ENCODE data around the gene DNM1L. TPM values are rescaled to one million over a fixed set of nuclear protein-coding genes. Genes with fewer than 3 reads are reported as not detected.

Gene DNM1L
- total and polyA plus RNA-seq, 10 of the 15 experiments (the other 5 are each of a cell fraction or from before 2014, with no cell fraction given) = 23.1 to 201 (median 63.9) TPM

GRCh38 chr12:32693036-32693435 lies 13.9 kb downstream of the DNM1L start:
- no TSS peak for BruUV-seq (replicated peaks)
- WGBS (ENCODE audit: insufficient coverage, insufficient replicate concordance, low lambda C conversion rate, missing lambda C conversion rate) = 53% methylated on average over 1 of the region's 1 CpG
- no peak overlapping the region for H3K4me2 ChIP-seq (ENCODE audit: control insufficient read depth, insufficient read depth)
- ATAC-seq = no peak
- no peaks in the 10 kb centered on the region for H3K27me3 ChIP-seq (replicated peaks in 1 of 2; ENCODE audit: control insufficient read depth in 2 of 2, insufficient read depth in 2 of 2, low read length in 1 of 2)
- SMC1A ChIA-PET (ENCODE audit: uncharacterized antibody, unreplicated experiment) = interaction anchor here (0.6 kb wide), 1 partner anchor 141 kb away, joined by 3 read pairs; no protein-coding TSS in a partner anchor
- no peak for DNase-seq (ENCODE audit: low read depth, low spot score)
- H2AFZ ChIP-seq (ENCODE audit: control insufficient read depth, low read depth, low read length) = no peak overlapping the region
- no peak overlapping the region for H3K9ac ChIP-seq (ENCODE audit: control insufficient read depth, insufficient read depth, low read length)
- peaks cover 3% of the 10 kb centered on the region; the same call in 1 of the 3 replicates for H3K9me3 ChIP-seq (replicated peaks; ENCODE audit: control insufficient read depth, insufficient read depth, low read length)
- peaks cover 0 to 1% of the 10 kb centered on the region in 2 experiments; a peak in 1 of 4 replicates for H3K36me3 ChIP-seq (ENCODE audit: control insufficient read depth in 2 of 2, insufficient read depth in 2 of 2, low read length in 1 of 2)
- in situ Hi-C loops (cut with MboI) (loop anchor here (5.0 kb wide), 1 partner anchor 49 kb away; no protein-coding TSS in a partner anchor), intact Hi-C loops (cut with micrococcal nuclease; ENCODE audit: unreplicated experiment) (no loop called here)
- POLR2A ChIA-PET = no interaction called here
- H4K20me1 ChIP-seq (ENCODE audit: control insufficient read depth, insufficient read depth) = no peaks in the 10 kb centered on the region
- H3K27ac ChIP-seq (ENCODE audit: control insufficient read depth, insufficient read depth) = no peak overlapping the region
- no peak for FAIRE-seq
- H3K4me3 ChIP-seq = no peak overlapping the region
- H3K4me1 ChIP-seq (ENCODE audit: control insufficient read depth, insufficient read depth, low read length) = no peaks in the 10 kb centered on the region
- H3K79me2 ChIP-seq (ENCODE audit: control insufficient read depth, insufficient read depth, low read length) = peaks cover 80% of the 10 kb centered on the region
- CTCF ChIA-PET = no interaction called here
- RAD21 ChIA-PET (ENCODE audit: unreplicated experiment) = no interaction called here
- TF ChIP-seq ZBTB33 (IDR thresholded peaks at IDR 0.05) (no peak), MLLT1 (IDR thresholded peaks at IDR 0.05) (no peak), NKRF (conservative IDR thresholded peaks at IDR 0.05) (no peak), USF1 (IDR thresholded peaks at IDR 0.05; ENCODE audit: borderline replicate concordance, extremely low read length, insufficient read depth, low read depth, low read length) (no peak), TAF1 (IDR thresholded peaks at IDR 0.05; ENCODE audit: borderline replicate concordance, low read depth, low read length) (no peak), SMAD5 (IDR thresholded peaks at IDR 0.05; ENCODE audit: low read depth) (no peak), RAD21 (IDR thresholded peaks at IDR 0.05; ENCODE audit: insufficient read depth, low read depth, low read length) (no peak), EED (IDR thresholded peaks at IDR 0.05; ENCODE audit: low read depth) (no peak), NFYA (IDR thresholded peaks at IDR 0.05; ENCODE audit: borderline replicate concordance, low read depth, low read length) (no peak), ZBTB11 (CRISPR knock-in tag; IDR thresholded peaks at IDR 0.05) (no peak), TCF12 (IDR thresholded peaks at IDR 0.05; ENCODE audit: low read depth, low read length) (no peak), IKZF1 (conservative IDR thresholded peaks at IDR 0.05) (no peak), SRF (IDR thresholded peaks at IDR 0.05; ENCODE audit: low read depth in 2 of 2, low read length in 2 of 2) (no peak), SREBF2 (IDR thresholded peaks at IDR 0.05; ENCODE audit: low read length) (no peak)

All from GM12878 (cell line).